Smooth muscle cell (in vitro differentiated cells): Measurements from ENCODE around the gene CYTH3. TPM values are rescaled to one million over a fixed set of nuclear protein-coding genes. Genes with fewer than 3 reads are reported as not detected.

Source experiments
- DNase-seq: peaks from one replicate; lab custom pipeline; 2025; ENCODE audit not compliant: unreplicated experiment; lab: John Stamatoyannopoulos, UW
- H2AFZ ChIP-seq: fragments of 200-600 bp; sonication (generic); 2 replicates; pipeline ENCODE4 v1.6.0; 2016; ENCODE audit warnings: antibody characterized with exemption, low read depth, mild to moderate bottlenecking
- H3F3A ChIP-seq: fragments of 200-600 bp; sonication (generic); 2 replicates; pipeline ENCODE4 v1.6.0; 2017; ENCODE audit warnings: antibody characterized with exemption, low read depth
- H3K27ac ChIP-seq: fragments of 200-600 bp; sonication (generic); 2 replicates; pipeline ENCODE4 v1.5.1; 2016; ENCODE audit warnings: low read depth, mild to moderate bottlenecking
- H3K27me3 ChIP-seq: fragments of 200-600 bp; sonication (generic); 2 replicates; pipeline ENCODE4 v1.6.1; 2016; ENCODE audit warnings: low read depth, mild to moderate bottlenecking
- H3K36me3 ChIP-seq: fragments of 200-600 bp; sonication (generic); 2 replicates; pipeline ENCODE4 v1.5.1; 2016; ENCODE audit warnings: low read depth
- H3K4me1 ChIP-seq: fragments of 200-600 bp; sonication (generic); 2 replicates; pipeline ENCODE4 v1.5.1; 2016; ENCODE audit warnings: low read depth
- H3K4me2 ChIP-seq: fragments of 200-600 bp; sonication (generic); 2 replicates; pipeline ENCODE4 v1.6.0; 2016; ENCODE audit warnings: mild to moderate bottlenecking
- H3K4me3 ChIP-seq: fragments of 200-600 bp; sonication (generic); 2 replicates; pipeline ENCODE4 v1.5.1; 2016; ENCODE audit warnings: mild to moderate bottlenecking
- H3K79me2 ChIP-seq: fragments of 200-600 bp; sonication (generic); 2 replicates; pipeline ENCODE4 v1.6.0; 2016; ENCODE audit warnings: low read depth, mild to moderate bottlenecking
- H3K9ac ChIP-seq: fragments of 200-600 bp; sonication (generic); 2 replicates; pipeline ENCODE4 v1.6.0; 2016; ENCODE audit warnings: low read depth
- H3K9me3 ChIP-seq: fragments of 200-600 bp; sonication (generic); replicated peaks from 2 replicates; pipeline ENCODE4 v1.5.1; 2016; ENCODE audit warnings: low read depth
- H4K20me1 ChIP-seq: fragments of 200-600 bp; sonication (generic); 2 replicates; pipeline ENCODE4 v1.6.0; 2016; ENCODE audit warnings: low read depth
- CTCF ChIP-seq: fragments of 200-600 bp; sonication (generic); IDR thresholded peaks from 2 replicates; pipeline ENCODE4 v1.5.1; 2017; ENCODE audit warnings: borderline replicate concordance, mild to moderate bottlenecking, antibody characterized with exemption; ENCODE audit not compliant: insufficient read depth, poor library complexity, severe bottlenecking
- WGBS: methylation state at CpG from one replicate; pipeline ENCODE4 v1.1.7; 2016; ENCODE audit warnings: low lambda C conversion rate; 5-methylcytosine and 5-hydroxymethylcytosine counted together
- polyA plus RNA-seq: library from polyadenylated mRNA; unstranded; fragments of >200 nt; fragmentation: Nextera tagmentation; extraction: Ambion mirVana; gene quantifications from 2 replicates; pipeline ENCODE4 v1.2.1, GENCODE V29; 2016
- total RNA-seq: library from RNA; depleted of rRNA; stranded (reverse); fragments of >200 nt; gene quantifications from 2 replicates; pipeline ENCODE4 v1.2.3, GENCODE V29; 2014

Gene CYTH3
- total and polyA plus RNA-seq, 2 experiments from 2014 or later = 7.6 to 11.4 TPM

DNA sequence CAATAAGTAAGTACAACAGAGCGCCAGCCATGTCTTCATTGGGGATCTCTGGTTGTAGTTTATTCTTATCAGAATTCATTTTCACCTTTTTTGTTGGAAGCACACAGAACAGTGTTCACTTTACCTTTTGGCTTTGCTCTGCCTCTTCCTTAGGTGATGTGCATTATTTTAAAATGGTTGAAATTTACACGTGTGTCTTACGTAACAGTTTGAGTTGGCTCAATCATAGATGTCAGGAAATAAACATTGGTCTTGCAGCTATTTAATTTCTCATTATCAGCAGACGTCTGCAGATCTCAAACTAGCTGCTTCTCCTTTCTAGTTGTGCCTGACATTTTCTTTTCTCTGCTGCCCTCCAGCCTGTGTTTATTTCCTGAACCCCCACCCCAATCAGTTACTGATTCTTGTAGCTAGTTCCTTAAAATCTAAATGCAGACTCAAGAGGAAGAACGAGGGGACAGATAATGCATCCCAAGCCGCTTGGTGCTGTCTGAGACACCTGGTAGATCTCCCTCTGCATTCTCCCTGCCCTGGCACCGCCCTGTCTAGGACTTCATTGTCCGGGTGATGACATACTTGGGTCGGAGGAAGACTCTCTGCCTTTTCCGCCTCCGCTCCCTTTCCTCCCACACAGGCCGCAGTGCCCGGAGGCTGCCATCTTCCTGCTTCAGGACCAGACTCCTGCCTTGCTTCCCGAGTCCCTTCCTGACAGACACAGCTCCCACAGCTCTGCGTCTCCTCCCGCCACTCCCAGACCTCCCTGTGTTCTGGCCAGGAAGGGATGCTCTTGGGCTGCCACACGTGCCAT lies 133.0 kb downstream of the CYTH3 start:
- no peaks in the 10 kb centered on the region for H3K9me3 ChIP-seq
- H3K9ac ChIP-seq = no peak overlapping the region
- peaks cover 9% of the 10 kb centered on the region for H4K20me1 ChIP-seq
- no peak overlapping the region for H2AFZ ChIP-seq
- H3F3A ChIP-seq = no peaks in the 10 kb centered on the region
- H3K4me3 ChIP-seq = no peak overlapping the region
- H3K27ac ChIP-seq = no peak overlapping the region
- no peaks in the 10 kb centered on the region for H3K79me2 ChIP-seq
- H3K4me2 ChIP-seq = no peak overlapping the region
- H3K36me3 ChIP-seq = peaks cover 7% of the 10 kb centered on the region
- 95% methylated on average over 17 of the region's 17 CpGs for WGBS
- H3K4me1 ChIP-seq = no peaks in the 10 kb centered on the region
- no peak for TF ChIP-seq CTCF
- no peaks in the 10 kb centered on the region for H3K27me3 ChIP-seq
- no peak for DNase-seq

DNA sequence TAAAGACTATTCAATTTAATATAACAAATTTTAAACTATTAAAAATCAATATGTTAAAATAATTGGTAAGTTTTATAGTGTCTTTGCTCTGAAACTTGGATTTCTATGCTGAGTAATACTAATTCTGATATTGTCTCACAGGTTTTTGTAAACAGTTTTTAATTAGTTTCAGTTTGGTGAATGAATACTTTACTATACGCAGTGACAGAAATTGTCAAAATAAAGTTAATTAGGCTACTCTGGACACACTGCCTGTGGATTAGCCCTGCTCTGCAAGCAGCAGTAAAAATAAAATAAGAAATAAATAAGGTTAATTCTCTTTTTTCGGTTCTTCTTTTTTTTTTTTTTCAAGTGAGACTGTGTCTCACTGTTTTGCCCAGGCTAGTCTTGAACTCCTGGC lies 135.9 kb downstream of the CYTH3 start:
- H4K20me1 ChIP-seq = peaks cover 15% of the 10 kb centered on the region
- WGBS = 99% methylated on average over 2 of the region's 2 CpGs

DNA sequence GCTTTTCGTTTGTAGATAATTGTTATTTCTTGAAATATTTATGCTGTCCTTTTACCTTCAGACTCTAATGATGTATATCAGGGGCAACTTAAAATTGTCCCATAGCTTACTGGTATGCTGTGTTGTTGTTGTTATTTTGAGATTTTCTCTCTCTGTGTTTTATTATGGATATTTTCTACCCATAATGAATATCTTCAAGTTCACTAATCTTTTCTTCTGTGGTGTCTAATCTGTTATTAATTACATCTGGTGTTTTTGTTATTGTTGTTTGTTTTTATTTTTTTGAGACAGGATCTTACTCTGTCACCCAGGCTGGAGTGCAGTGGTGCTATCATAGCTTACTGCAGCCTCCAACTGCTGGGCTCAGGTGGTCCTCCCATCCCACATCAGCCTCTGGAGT lies 139.2 kb downstream of the CYTH3 start:
- H4K20me1 ChIP-seq = peaks cover 21% of the 10 kb centered on the region
- peaks cover 21% of the 10 kb centered on the region for H3K79me2 ChIP-seq
- TF ChIP-seq CTCF = no peak
- no peaks in the 10 kb centered on the region for H3F3A ChIP-seq
- no peak overlapping the region for H3K4me2 ChIP-seq
- H3K4me3 ChIP-seq = no peak overlapping the region
- H3K27me3 ChIP-seq = no peaks in the 10 kb centered on the region
- H3K27ac ChIP-seq = no peak overlapping the region
- 97% methylated on average over 1 of the region's 1 CpG for WGBS
- no peak overlapping the region for H2AFZ ChIP-seq
- no peaks in the 10 kb centered on the region for H3K9me3 ChIP-seq
- H3K4me1 ChIP-seq = no peaks in the 10 kb centered on the region
- no peak overlapping the region for H3K9ac ChIP-seq
- no peak for DNase-seq
- H3K36me3 ChIP-seq = peaks cover 15% of the 10 kb centered on the region

More for the DNA sequence above, 135.9 kb downstream of the CYTH3 start:
- H3K9me3 ChIP-seq = no peaks in the 10 kb centered on the region
- no peak overlapping the region for H3K27ac ChIP-seq
- no peak overlapping the region for H3K4me2 ChIP-seq
- no peak for DNase-seq
- no peak for TF ChIP-seq CTCF
- H3K4me3 ChIP-seq = no peak overlapping the region
- no peaks in the 10 kb centered on the region for H3K4me1 ChIP-seq
- H3K36me3 ChIP-seq = peaks cover 21% of the 10 kb centered on the region
- peaks cover 15% of the 10 kb centered on the region for H3K79me2 ChIP-seq
- no peaks in the 10 kb centered on the region for H3F3A ChIP-seq
- H3K9ac ChIP-seq = no peak overlapping the region
- H2AFZ ChIP-seq = no peak overlapping the region
- no peaks in the 10 kb centered on the region for H3K27me3 ChIP-seq
